RWPE2 (cell line): Measurements from ENCODE around the gene CALML3.

Experiments
- ATAC-seq: fragments of 200-7000 bp; cut with Tn5 transposase; 3 replicates; pipeline ENCODE4 v1.9.1; 2021; ENCODE audit warnings: low read depth
- DNase-seq: peaks from one replicate; pipeline ENCODE4 v3.0.0-alpha.2; 2020; ENCODE audit warnings: low spot score
- H3K27ac ChIP-seq: fragments of 450-650 bp; 2 replicates; pipeline ENCODE4 v1.5.1; 2017; ENCODE audit warnings: mild to moderate bottlenecking; ENCODE audit not compliant: poor library complexity, severe bottlenecking
- H3K27me3 ChIP-seq: fragments of 250-450 bp; sonication (Bioruptor Pico); 2 replicates; pipeline ENCODE4 v1.5.1; 2021; ENCODE audit warnings: mild to moderate bottlenecking, moderate library complexity; ENCODE audit not compliant: insufficient read depth, poor library complexity, severe bottlenecking
- H3K36me3 ChIP-seq: fragments of 250-450 bp; sonication (Bioruptor Pico); 2 replicates; pipeline ENCODE4 v1.5.1; 2020; ENCODE audit warnings: low read depth, mild to moderate bottlenecking, moderate library complexity
- H3K4me1 ChIP-seq: fragments of 250-450 bp; sonication (Bioruptor Pico); 2 replicates; pipeline ENCODE4 v1.5.1; 2021; ENCODE audit warnings: mild to moderate bottlenecking, moderate library complexity; ENCODE audit not compliant: insufficient read depth, poor library complexity, severe bottlenecking
- H3K4me3 ChIP-seq: fragments of 250-450 bp; sonication (Bioruptor Pico); 2 replicates; pipeline ENCODE4 v1.5.1; 2021; ENCODE audit warnings: mild to moderate bottlenecking, moderate library complexity; ENCODE audit not compliant: severe bottlenecking
- H3K9me3 ChIP-seq: fragments of 250-450 bp; sonication (Bioruptor Pico); 2 replicates; pipeline ENCODE4 v1.5.1; 2021; ENCODE audit warnings: mild to moderate bottlenecking, moderate library complexity; ENCODE audit not compliant: severe bottlenecking
- TF ChIP-seq, protein P1 (sequence below): fragments of 450-650 bp; IDR thresholded peaks from one replicate; pipeline ENCODE4 v1.5.1; 2017; ENCODE audit warnings: mild to moderate bottlenecking, moderate library complexity; ENCODE audit not compliant: poor library complexity, severe bottlenecking

CALML3 gene

DNA sequence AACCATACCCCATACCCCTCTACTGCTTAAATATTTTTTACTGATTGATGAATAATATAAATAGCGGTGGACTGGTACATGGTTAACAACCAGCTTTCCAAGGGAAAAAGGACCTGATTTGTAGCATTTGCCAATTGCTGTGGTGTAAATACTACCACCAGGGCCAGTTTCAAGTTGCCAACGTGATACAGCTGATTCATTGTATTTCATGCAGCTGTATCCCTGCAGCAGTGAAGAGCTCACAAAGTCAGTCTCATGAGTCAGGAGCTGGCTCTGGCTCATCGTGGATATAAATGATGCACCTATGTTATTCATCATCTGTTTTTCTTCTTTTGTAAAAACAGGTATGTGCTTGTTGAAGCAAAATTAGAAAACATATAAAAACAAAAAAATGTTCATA lies 40.6 kb upstream of the CALML3 start:
- TF ChIP-seq, protein P1, sequence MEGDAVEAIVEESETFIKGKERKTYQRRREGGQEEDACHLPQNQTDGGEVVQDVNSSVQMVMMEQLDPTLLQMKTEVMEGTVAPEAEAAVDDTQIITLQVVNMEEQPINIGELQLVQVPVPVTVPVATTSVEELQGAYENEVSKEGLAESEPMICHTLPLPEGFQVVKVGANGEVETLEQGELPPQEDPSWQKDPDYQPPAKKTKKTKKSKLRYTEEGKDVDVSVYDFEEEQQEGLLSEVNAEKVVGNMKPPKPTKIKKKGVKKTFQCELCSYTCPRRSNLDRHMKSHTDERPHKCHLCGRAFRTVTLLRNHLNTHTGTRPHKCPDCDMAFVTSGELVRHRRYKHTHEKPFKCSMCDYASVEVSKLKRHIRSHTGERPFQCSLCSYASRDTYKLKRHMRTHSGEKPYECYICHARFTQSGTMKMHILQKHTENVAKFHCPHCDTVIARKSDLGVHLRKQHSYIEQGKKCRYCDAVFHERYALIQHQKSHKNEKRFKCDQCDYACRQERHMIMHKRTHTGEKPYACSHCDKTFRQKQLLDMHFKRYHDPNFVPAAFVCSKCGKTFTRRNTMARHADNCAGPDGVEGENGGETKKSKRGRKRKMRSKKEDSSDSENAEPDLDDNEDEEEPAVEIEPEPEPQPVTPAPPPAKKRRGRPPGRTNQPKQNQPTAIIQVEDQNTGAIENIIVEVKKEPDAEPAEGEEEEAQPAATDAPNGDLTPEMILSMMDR: no peak
- Histone ChIP-seq H3K4me1 (peaks cover 15% of the 10 kb centered on the region), H3K4me3 (no peak overlapping the region), H3K36me3 (no peaks in the 10 kb centered on the region), H3K27me3 (no peaks in the 10 kb centered on the region), H3K9me3 (no peaks in the 10 kb centered on the region), H3K27ac (peak overlapping the region; percentile 31)
- DNase-seq (no peak), ATAC-seq (peak; percentile 33; the same call in 2 of the 3 replicates)

DNA sequence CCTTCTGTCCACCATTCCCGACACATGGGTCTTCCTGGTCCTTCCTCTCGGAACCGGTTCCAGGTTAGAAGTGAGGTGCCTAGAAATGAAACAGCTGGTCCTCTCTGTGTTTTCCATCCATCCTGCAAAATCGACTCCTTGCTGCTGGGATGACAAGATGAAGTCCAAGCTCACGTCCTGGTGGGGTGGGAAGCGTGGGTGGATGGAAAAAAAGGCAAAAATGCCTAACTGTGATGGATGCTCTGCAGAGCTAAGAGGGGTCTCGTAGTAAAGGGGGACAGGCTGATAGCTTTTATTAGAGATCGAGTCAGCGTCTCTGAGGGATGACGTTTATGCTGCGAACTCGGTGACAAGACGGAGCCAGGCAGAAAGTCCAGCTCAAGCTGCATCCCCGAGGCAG lies 39.5 kb upstream of the CALML3 start:
- ATAC-seq (no peak), DNase-seq (no peak)
- Histone ChIP-seq H3K27ac (peak overlapping the region; percentile 31), H3K4me1 (peaks cover 17% of the 10 kb centered on the region), H3K27me3 (no peaks in the 10 kb centered on the region), H3K36me3 (no peaks in the 10 kb centered on the region), H3K9me3 (no peaks in the 10 kb centered on the region), H3K4me3 (no peak overlapping the region)
- TF ChIP-seq, protein P1: no peak

DNA sequence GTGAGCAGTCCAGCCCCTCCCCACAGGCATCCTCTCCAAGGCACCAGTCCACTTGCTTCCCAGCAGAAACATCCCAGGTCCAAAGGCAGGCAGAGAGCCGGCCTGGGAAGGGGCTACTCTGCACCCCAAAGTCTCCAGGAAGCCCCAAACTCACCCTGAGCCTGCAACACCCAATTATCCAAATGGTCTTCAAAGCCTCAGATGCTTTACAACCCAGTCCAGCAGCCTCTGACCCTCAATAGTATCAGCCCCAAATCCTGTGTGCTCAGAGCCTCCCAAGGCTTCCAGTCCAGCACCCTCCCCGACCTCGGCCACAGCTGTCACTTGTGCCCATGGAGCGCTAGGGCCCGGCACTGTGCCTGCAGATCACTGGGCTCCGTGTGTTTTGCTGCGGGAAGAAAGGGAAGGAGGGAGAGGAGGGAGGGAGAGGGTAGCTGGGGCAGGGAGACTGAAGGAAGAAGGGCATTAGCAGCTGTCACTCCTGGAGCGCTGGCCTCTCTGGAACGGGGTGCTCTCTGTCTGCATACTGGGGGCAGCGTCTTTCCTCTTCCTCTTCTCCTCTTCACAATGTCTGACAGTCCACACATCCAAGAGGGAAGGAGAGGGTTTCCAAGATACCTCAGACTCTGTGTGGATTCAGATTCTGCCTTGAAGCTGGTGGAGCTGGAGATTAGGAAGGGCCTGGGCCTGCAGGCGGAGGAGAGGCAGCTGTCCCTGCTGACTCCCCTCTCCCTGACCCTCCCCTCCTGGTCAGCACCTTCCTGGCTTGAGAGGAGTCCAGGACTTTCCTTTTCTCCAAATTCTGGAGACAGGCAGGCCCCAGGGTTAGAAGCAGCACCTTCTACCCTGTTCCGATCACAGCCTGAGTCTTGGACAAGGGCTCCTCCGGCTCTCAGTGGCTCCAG lies 38.6 kb upstream of the CALML3 start:
- H3K9me3 ChIP-seq: no peaks in the 10 kb centered on the region
- no peak overlapping the region for H3K27ac ChIP-seq
- H3K4me1 ChIP-seq: peaks cover 17% of the 10 kb centered on the region
- DNase-seq: no peak
- H3K4me3 ChIP-seq: no peak overlapping the region
- no peak for ATAC-seq
- no peaks in the 10 kb centered on the region for H3K27me3 ChIP-seq
- no peaks in the 10 kb centered on the region for H3K36me3 ChIP-seq
- TF ChIP-seq, protein P1: no peak

- no peak for DNase-seq
- ATAC-seq: no peak
- Histone ChIP-seq H3K4me1 (peaks cover 17% of the 10 kb centered on the region), H3K36me3 (no peaks in the 10 kb centered on the region), H3K27ac (no peak overlapping the region), H3K9me3 (no peaks in the 10 kb centered on the region), H3K27me3 (no peaks in the 10 kb centered on the region), H3K4me3 (no peak overlapping the region)
- TF ChIP-seq, protein P1: no peak
Measured at GRCh38 chr10:5486853-5487235, 37.9 kb upstream of the CALML3 start.
